K562 (cell line): Measurements from ENCODE around the gene USP32. TPM values are rescaled to one million over a fixed set of nuclear protein-coding genes. Genes with fewer than 3 reads are reported as not detected.

Experiments
- ATAC-seq: fragments of 200-7000 bp; cut with Tn5 transposase; 3 replicates; pipeline ENCODE4 v1.9.1; 2020; ENCODE audit warnings: moderate library complexity
- BruUV-seq: library from RNA; stranded (reverse); fragments of 400-500 nt; replicated peaks from 2 replicates; lab custom pipeline; 2021; lab: Mats Ljungman, UMichigan
- CTCF ChIA-PET: fragments of 300-600 bp; formaldehyde crosslinking; extraction: SDS; loops from one replicate; lab custom pipeline; 2021; ENCODE audit warnings: low intra/inter-chr PET ratio; lab: Yijun Ruan, JAX
- POLR2A ChIA-PET: fragments of 300-600, 350-650 bp; sonication (Branson Sonifier 250); formaldehyde crosslinking; extraction: SDS; loops from one replicate; lab custom pipeline; 2021; ENCODE audit warnings: antibody characterized with exemption, inconsistent platforms; lab: Yijun Ruan, JAX
- DNase-seq, 4 experiments: peaks; one replicate each; pipeline versions ENCODE4 v3.0.0 to v3.0.0-alpha.2; 2011 to 2018; ENCODE audit warnings: low spot score in 3 of 4, mixed read lengths in 3 of 4; ENCODE audit errors: extremely low read depth in 1 of 4
- FAIRE-seq: peaks from 2 replicates; lab custom pipeline; 2011; peaks lifted over from hg19 to GRCh38; lab: Jason Lieb, UNC
- H2AFZ ChIP-seq: 2 replicates; pipeline ENCODE4 v1.6.0; 2011; ENCODE audit warnings: low read depth, low read length, control low read depth, inconsistent platforms
- H3K27ac ChIP-seq: fragments of 200-600 bp; 3 replicates; pipeline ENCODE4 v1.8.0; 2011; ENCODE audit warnings: low read depth, mild to moderate bottlenecking, control low read depth, inconsistent platforms, low read length, moderate library complexity, mixed read lengths; ENCODE audit errors: extremely low read depth
- H3K27me3 ChIP-seq, 2 experiments: fragments of 300-600 bp in 1 of 2; 2 replicates in 1 of 2; 3 replicates in 1 of 2; pipeline versions ENCODE4 v1.6.0 to v1.8.0; 2011; ENCODE audit warnings: inconsistent platforms in 2 of 2, low read length in 2 of 2, mild to moderate bottlenecking in 1 of 2, mixed read lengths in 1 of 2, moderate library complexity in 1 of 2; ENCODE audit not compliant: control insufficient read depth in 2 of 2, insufficient read depth in 2 of 2
- H3K36me3 ChIP-seq: fragments of 300-600 bp; 3 replicates; pipeline ENCODE4 v1.8.0; 2011; ENCODE audit warnings: mild to moderate bottlenecking, low read length, inconsistent platforms; ENCODE audit not compliant: control insufficient read depth, insufficient read depth
- H3K4me1 ChIP-seq, 2 experiments: fragments of 200-600 bp in 1 of 2; replicated peaks in 1 of 2; 2 replicates in 1 of 2; 3 replicates in 1 of 2; pipeline versions ENCODE4 v1.5.1 to v1.8.0; 2011; ENCODE audit warnings: inconsistent platforms in 2 of 2, low read length in 2 of 2, mild to moderate bottlenecking in 1 of 2, mixed read lengths in 1 of 2, moderate library complexity in 1 of 2; ENCODE audit not compliant: control insufficient read depth in 2 of 2, insufficient read depth in 2 of 2
- H3K4me2 ChIP-seq: 2 replicates; pipeline ENCODE4 v1.6.1; 2011; ENCODE audit warnings: low read length, control low read depth, inconsistent platforms, mixed read lengths; ENCODE audit not compliant: insufficient read depth
- H3K4me3 ChIP-seq: fragments of 200-600 bp; sonication (generic), shearing (Covaris generic); 2 replicates; pipeline ENCODE4 v1.5.1; 2016; ENCODE audit warnings: control low read depth, inconsistent platforms
- H3K79me2 ChIP-seq: fragments of 200-600 bp; 3 replicates; pipeline ENCODE4 v1.8.0; 2011; ENCODE audit warnings: low read length, inconsistent platforms; ENCODE audit not compliant: control insufficient read depth, insufficient read depth
- H3K9ac ChIP-seq, 2 experiments: 2 replicates each; pipeline versions ENCODE4 v1.6.0 to v1.6.1; 2011; ENCODE audit warnings: low read depth in 2 of 2, low read length in 2 of 2, control low read depth in 1 of 2, inconsistent platforms in 1 of 2, mild to moderate bottlenecking in 1 of 2, mixed read lengths in 1 of 2; ENCODE audit not compliant: insufficient read depth in 1 of 2
- H3K9me1 ChIP-seq: one replicate; pipeline ENCODE4 v1.6.0; 2011; ENCODE audit warnings: inconsistent platforms, mild to moderate bottlenecking, low read length, moderate library complexity; ENCODE audit not compliant: control insufficient read depth, insufficient read depth
- H3K9me3 ChIP-seq: replicated peaks from 2 replicates; pipeline ENCODE4 v1.5.1; 2011; ENCODE audit warnings: low read depth, low read length, inconsistent platforms; ENCODE audit not compliant: control insufficient read depth, insufficient read depth
- H4K20me1 ChIP-seq: replicated peaks from 2 replicates; pipeline ENCODE4 v1.6.1; 2011; ENCODE audit warnings: low read length, inconsistent platforms, mixed read lengths; ENCODE audit not compliant: control insufficient read depth, insufficient read depth
- BCLAF1 ChIP-seq, 2 experiments: fragments of 450-650 bp in 1 of 2; IDR thresholded peaks; 2 replicates each; pipeline ENCODE4 v1.6.1; 2011 to 2017; ENCODE audit warnings: low read depth in 2 of 2, antibody characterized with exemption in 1 of 2, borderline replicate concordance in 1 of 2, low read length in 1 of 2, mild to moderate bottlenecking in 1 of 2, mixed read lengths in 1 of 2; ENCODE audit not compliant: control insufficient read depth in 1 of 2
- CCNT2 ChIP-seq: IDR thresholded peaks from 2 replicates; pipeline ENCODE4 v1.6.1; 2011; ENCODE audit warnings: borderline replicate concordance, low read depth, mild to moderate bottlenecking, moderate library complexity, mixed read lengths, low read length; ENCODE audit not compliant: insufficient read length; ENCODE audit errors: extremely low read depth
- ELF1 ChIP-seq: fragments of 200-800 bp; sonication (Bioruptor generic); IDR thresholded peaks from 2 replicates; pipeline ENCODE4 v1.6.1; 2016; ENCODE audit warnings: missing genetic modification characterization, missing compliant biosample characterization
- HDGF ChIP-seq: fragments of 450-650 bp; IDR thresholded peaks from 2 replicates; pipeline ENCODE4 v1.6.1; 2016
- HNRNPK ChIP-seq: fragments of 200-400 bp; formaldehyde crosslinking; IDR thresholded peaks from one replicate; pipeline ENCODE4 v1.6.1; 2018; ENCODE audit warnings: mild to moderate bottlenecking, low read depth, low read length; ENCODE audit not compliant: poor library complexity, severe bottlenecking
- SP1 ChIP-seq: sonication (generic); formaldehyde crosslinking; IDR thresholded peaks from 2 replicates; pipeline ENCODE4 v1.8.1; 2022; ENCODE audit warnings: mild to moderate bottlenecking, missing genetic modification reagents
- TRIM24 ChIP-seq, 2 experiments: fragments of 450-650 bp; IDR thresholded peaks; 2 replicates each; pipeline ENCODE4 v1.6.1; 2016
- ZBTB26 ChIP-seq: fragments of 450-650 bp; formaldehyde crosslinking; IDR thresholded peaks from 2 replicates; pipeline ENCODE4 v1.4.0; 2022; ENCODE audit warnings: missing genetic modification characterization
- ZFX ChIP-seq: sonication (generic); formaldehyde crosslinking; IDR thresholded peaks from 2 replicates; pipeline ENCODE4 v1.8.0; 2022; ENCODE audit warnings: mild to moderate bottlenecking, missing genetic modification reagents, moderate library complexity
- ZNF143 ChIP-seq: sonication (generic); formaldehyde crosslinking; IDR thresholded peaks from 2 replicates; pipeline ENCODE4 v1.9.0; 2022; ENCODE audit warnings: mild to moderate bottlenecking, missing genetic modification reagents
- ZNF3 ChIP-seq: fragments of 250-450 bp; sonication (Bioruptor Pico); IDR thresholded peaks from 2 replicates; pipeline ENCODE4 v1.5.0; 2021; ENCODE audit warnings: mild to moderate bottlenecking, moderate library complexity
- ZNF551 ChIP-seq: fragments of 250-450 bp; sonication (Bioruptor Pico); IDR thresholded peaks from 2 replicates; pipeline ENCODE4 v1.5.0; 2021; ENCODE audit warnings: mild to moderate bottlenecking, moderate library complexity
- WGBS: fragments of 100-300 bp; shearing (Covaris generic); methylation state at CpG from one replicate; pipeline ENCODE4 v1.1.6; 2016; ENCODE audit warnings: low coverage, mixed read lengths; ENCODE audit not compliant: insufficient coverage; ENCODE audit errors: missing lambda C conversion rate; 5-methylcytosine and 5-hydroxymethylcytosine counted together
- in situ Hi-C: fragments of 300-500 bp; cut with MboI; formaldehyde crosslinking; loops from 4 replicates; pipeline ENCODE4 v1.15.0; 2018; ENCODE audit warnings: inconsistent platforms, mixed read lengths
- intact Hi-C: fragments of 100-400 bp; cut with micrococcal nuclease; formaldehyde crosslinking; loops from 2 replicates; pipeline ENCODE4 v1.14.2; 2022
- polyA plus RNA-seq, 8 experiments: library from polyadenylated mRNA; depleted of rRNA in 4 of 8; stranded (reverse) in 5 of 8; unstranded in 3 of 8; fragments of >200 nt; fragmentation: Nextera tagmentation in 2 of 8; fragmentation: Illumina TruSeq in 1 of 8; extraction: Ambion mirVana in 2 of 8; extraction: Trizol in 1 of 8; gene quantifications; 2 replicates each; pipeline versions ENCODE4 v1.2.1 to v1.2.3, GENCODE V29; 2011 to 2014; ENCODE audit warnings: inconsistent platforms in 1 of 8, missing spikeins in 1 of 8
- total RNA-seq, 7 experiments: library from RNA; depleted of rRNA in 6 of 7; stranded (reverse); fragments of >200 nt in 6 of 7; fragmentation: Illumina TruSeq in 2 of 7; extraction: Trizol in 2 of 7; gene quantifications; 2 replicates each; pipeline versions ENCODE4 v1.2.1 to v1.2.3, GENCODE V29; 2011 to 2021; ENCODE audit warnings: low replicate concordance in 1 of 7

USP32 gene
- total and polyA plus RNA-seq, 9 of the 15 experiments (the other 6 are each of a cell fraction or from before 2014, with no cell fraction given) = 18.0 to 69.3 (median 47.1) TPM

GRCh38 chr17:60155815-60156214 is 236.1 kb downstream of the USP32 start:
- under 1% methylated on average over 9 of the region's 9 CpGs for WGBS
- no peak for FAIRE-seq
- Histone ChIP-seq H3K9me1 (no peaks in the 10 kb centered on the region), H4K20me1 (no peaks in the 10 kb centered on the region; the same call in 1 of the 2 replicates), H3K4me1 (peaks cover 0 to 14% of the 10 kb centered on the region in 2 experiments; a peak in 3 of 5 replicates), H3K4me2 (no peak overlapping the region), H3K4me3 (no peak overlapping the region), H3K36me3 (no peaks in the 10 kb centered on the region), H2AFZ (no peak overlapping the region), H3K9ac (no peak overlapping the region), H3K27ac (no peak overlapping the region), H3K27me3 (peaks cover 23 to 83% of the 10 kb centered on the region in 2 experiments; a peak in 4 of 5 replicates), H3K79me2 (no peaks in the 10 kb centered on the region), H3K9me3 (no peaks in the 10 kb centered on the region)
- in situ Hi-C loops = no loop called here
- intact Hi-C loops = no loop called here
- BruUV-seq = no TSS peak
- no peak for DNase-seq
- TF ChIP-seq SP1 (no peak), ZFX (CRISPR knock-in tag) (no peak), ZNF143 (CRISPR knock-in tag) (no peak), ZNF551 (CRISPR knock-in tag) (no peak), HNRNPK (no peak)
- POLR2A ChIA-PET = interaction anchor here (0.6 to 0.7 kb wide), 2 partner anchors 79 to 420 kb away, joined by 3 to 4 read pairs; no protein-coding TSS in a partner anchor
- ATAC-seq = no peak
- CTCF ChIA-PET = no interaction called here

- BruUV-seq = no TSS peak
- POLR2A ChIA-PET = interaction anchor here (0.7 kb wide), 1 partner anchor 78 kb away, joined by 3 read pairs; no protein-coding TSS in a partner anchor
- DNase-seq = no peak
- ATAC-seq = no peak
- H3K79me2 ChIP-seq = no peaks in the 10 kb centered on the region
- H4K20me1 ChIP-seq = no peaks in the 10 kb centered on the region; the same call in 1 of the 2 replicates
- intact Hi-C loops = no loop called here
- no peak overlapping the region for H3K4me2 ChIP-seq
- 13% methylated on average over 3 of the region's 3 CpGs for WGBS
- H3K9me3 ChIP-seq = no peaks in the 10 kb centered on the region
- FAIRE-seq = no peak
- no peaks in the 10 kb centered on the region for H3K9me1 ChIP-seq
- H3K36me3 ChIP-seq = no peaks in the 10 kb centered on the region
- H3K9ac ChIP-seq = 0 out of 4 replicates have a peak overlapping the region, but pooled peaks of 1 of the 2 experiments have one; percentile 22
- H3K4me1 ChIP-seq = peaks cover 0 to 17% of the 10 kb centered on the region in 2 experiments; a peak in 2 of 5 replicates
- peaks cover 25 to 85% of the 10 kb centered on the region in 2 experiments; a peak in 4 of 5 replicates for H3K27me3 ChIP-seq
- no peak overlapping the region for H3K27ac ChIP-seq
- no peak overlapping the region for H2AFZ ChIP-seq
- no peak overlapping the region for H3K4me3 ChIP-seq
- CTCF ChIA-PET = no interaction called here
- in situ Hi-C loops = no loop called here
- TF ChIP-seq BCLAF1 (IDR thresholded peaks at IDR 0.05; ENCODE audit: borderline replicate concordance in 1 of 2, control insufficient read depth in 1 of 2, low read depth in 2 of 2, low read length in 1 of 2) (peak in 1 of 2 experiments; percentile 84; a peak in 2 of 4 replicates), CCNT2 (no peak), HDGF (no peak), ZBTB26 (peak; percentile 70; the same call in 1 of the 2 replicates), ELF1 (tag) (no peak), ZNF3 (CRISPR knock-in tag) (no peak), TRIM24 (IDR thresholded peaks at IDR 0.05) (no peak)
These were observed 236.5 kb downstream of the USP32 start for GRCh38 chr17:60155427-60155814.
